ENCODE results near the gene MLX. TPM values are rescaled to one million over a fixed set of nuclear protein-coding genes. Genes with fewer than 3 reads are reported as not detected.
"Not testable (repeated sequence)": the region's sequence is repeated elsewhere in the genome, so short reads cannot be mapped to it uniquely, and the experiment has no call there.

MLX gene
- total RNA-seq, 4 donors from 2014 or later, result 81.3 to 191 (median 143) TPM

- intact Hi-C loops (cut with DNase I; ENCODE audit: low total_unique reads) (no loop called here), in situ Hi-C loops (cut with MboI; ENCODE audit: low pct_ligation_motif_present in 1 of 4, low pct_unique_long_range_greater_than_20kb in 1 of 4, low sequenced_read_pairs in 3 of 4) (no loop called here)
- peak overlapping the region in 3 of 4 donors; percentile 84 to 95 (median 89) for H3K27ac ChIP-seq
- no peak for DNase-seq
- peak overlapping the region in 1 of 4 donors; percentile 74 for H3K4me3 ChIP-seq
- no peaks in the 10 kb centered on the region for H3K27me3 ChIP-seq
- WGBS, 2 donors (ENCODE audit: low coverage in 1 of 2), result 90% methylated on average over 41 of the region's 45 CpGs; no CpG with 5 or more reads in 1 of the 2 donors
- no peaks in the 10 kb centered on the region for H3K9me3 ChIP-seq
- H3K4me1 ChIP-seq, result peaks cover 0 to 27% (median 20%) of the 10 kb centered on the region in 4 donors
- no peaks in the 10 kb centered on the region for H3K36me3 ChIP-seq
- no peak for TF ChIP-seq EP300 (IDR thresholded peaks at IDR 0.05; ENCODE audit: low read depth)
- no peak for TF ChIP-seq POLR2A (IDR thresholded peaks at IDR 0.05)
- TF ChIP-seq CTCF (IDR thresholded peaks at IDR 0.05), result no peak
- TF ChIP-seq POLR2AphosphoS5 (IDR thresholded peaks at IDR 0.05), result no peak
These were observed 13.6 kb upstream of the MLX start for GRCh38 chr17:42553161-42553818.

- H3K4me1 ChIP-seq, result peaks cover 0 to 26% (median 17%) of the 10 kb centered on the region in 4 donors
- TF ChIP-seq EP300 (IDR thresholded peaks at IDR 0.05; ENCODE audit: low read depth), result no peak
- H3K4me3 ChIP-seq, result peak overlapping the region; percentile 58 to 74 (median 70)
- in situ Hi-C loops (cut with MboI; ENCODE audit: low pct_ligation_motif_present in 1 of 4, low pct_unique_long_range_greater_than_20kb in 1 of 4, low sequenced_read_pairs in 3 of 4) (no loop called here), intact Hi-C loops (cut with DNase I; ENCODE audit: low total_unique reads) (no loop called here)
- WGBS, 2 donors (ENCODE audit: low coverage in 1 of 2), result 56% methylated on average over 14 of the region's 16 CpGs; no CpG with 5 or more reads in 1 of the 2 donors
- no peaks in the 10 kb centered on the region for H3K27me3 ChIP-seq
- no peaks in the 10 kb centered on the region for H3K36me3 ChIP-seq
- peak overlapping the region; percentile 84 to 95 (median 91) for H3K27ac ChIP-seq
- DNase-seq, result no peak
- no peaks in the 10 kb centered on the region for H3K9me3 ChIP-seq
These were observed 13.0 kb upstream of the MLX start for GRCh38 chr17:42553866-42554249.

- TF ChIP-seq POLR2A (IDR thresholded peaks at IDR 0.05), result peak; percentile 89
- peak; percentile 83 to 94 (median 92) for TF ChIP-seq POLR2AphosphoS5 (IDR thresholded peaks at IDR 0.05)
- TF ChIP-seq CTCF (IDR thresholded peaks at IDR 0.05), result no peak
- no peak for TF ChIP-seq EP300 (IDR thresholded peaks at IDR 0.05; ENCODE audit: low read depth)
These were observed 12.4 kb upstream of the MLX start for GRCh38 chr17:42554250-42555121.

GRCh38 chr17:42555122-42555622 lies 11.7 kb upstream of the MLX start:
- Histone ChIP-seq H3K27me3 (no peaks in the 10 kb centered on the region), H3K4me1 (peaks cover 0 to 35% (median 21%) of the 10 kb centered on the region in 4 donors), H3K27ac (peak overlapping the region; percentile 84 to 95 (median 91)), H3K4me3 (peak overlapping the region; percentile 58 to 74 (median 70)), H3K9me3 (no peaks in the 10 kb centered on the region), H3K36me3 (no peaks in the 10 kb centered on the region)
- in situ Hi-C loops (cut with MboI; ENCODE audit: low pct_ligation_motif_present in 1 of 4, low pct_unique_long_range_greater_than_20kb in 1 of 4, low sequenced_read_pairs in 3 of 4), result no loop called here
- DNase-seq, result no peak
- TF ChIP-seq EP300 (IDR thresholded peaks at IDR 0.05; ENCODE audit: low read depth) (no peak), POLR2AphosphoS5 (IDR thresholded peaks at IDR 0.05) (no peak), CTCF (IDR thresholded peaks at IDR 0.05) (no peak), POLR2A (IDR thresholded peaks at IDR 0.05) (no peak)
- WGBS, 2 donors (ENCODE audit: low coverage in 1 of 2), result 0 to 25% methylated on average over 3 to 4 of the region's 4 CpGs
- intact Hi-C loops (cut with DNase I; ENCODE audit: low total_unique reads), result no loop called here

More at GRCh38 chr17:42554250-42555121, 12.4 kb upstream of the MLX start:
- in situ Hi-C loops (cut with MboI; ENCODE audit: low pct_ligation_motif_present in 1 of 4, low pct_unique_long_range_greater_than_20kb in 1 of 4, low sequenced_read_pairs in 3 of 4) (no loop called here), intact Hi-C loops (cut with DNase I; ENCODE audit: low total_unique reads) (no loop called here)
- DNase-seq, result peak; percentile 92
- Histone ChIP-seq H3K27ac (peak overlapping the region; percentile 84 to 95 (median 91)), H3K9me3 (no peaks in the 10 kb centered on the region), H3K4me1 (peaks cover 0 to 28% (median 19%) of the 10 kb centered on the region in 4 donors), H3K36me3 (no peaks in the 10 kb centered on the region), H3K4me3 (peak overlapping the region; percentile 58 to 74 (median 70)), H3K27me3 (no peaks in the 10 kb centered on the region)
- WGBS, 2 donors (ENCODE audit: low coverage in 1 of 2), result 0 to 1% methylated on average over 3 to 75 of the region's 82 CpGs

GRCh38 chr17:42555961-42556617 lies 10.8 kb upstream of the MLX start:
- Histone ChIP-seq H3K4me1 (peaks cover 0 to 37% (median 21%) of the 10 kb centered on the region in 4 donors), H3K27ac (peak overlapping the region in 1 of 4 donors; percentile 89)
- DNase-seq; in situ Hi-C loops (cut with MboI; ENCODE audit: low pct_ligation_motif_present in 1 of 4, low pct_unique_long_range_greater_than_20kb in 1 of 4, low sequenced_read_pairs in 3 of 4); H3K36me3 ChIP-seq; H3K27me3 ChIP-seq; intact Hi-C loops (cut with DNase I; ENCODE audit: low total_unique reads); H3K9me3 ChIP-seq; H3K4me3 ChIP-seq: not testable (repeated sequence)
- 52 to 66% methylated on average over 4 to 5 of the region's 5 CpGs for WGBS, 2 donors (ENCODE audit: low coverage in 1 of 2)

All from transverse colon (tissue), 4 donors.